T-helper 2 cell treated with Interferon-gamma antibody and Interleukin-4, amounts not matched to agents 100 ng/mL and 5 ng/mL, for 36 hours (primary cell): ENCODE results near the gene AK5. TPM values are rescaled to one million over a fixed set of nuclear protein-coding genes. Genes with fewer than 3 reads are reported as not detected.

Experiments
- intact Hi-C: fragments of 100-400 bp; cut with micrococcal nuclease; formaldehyde crosslinking; loops from one replicate; pipeline ENCODE4 v1.15.1; 2023
- total RNA-seq: library from RNA; stranded (reverse); gene quantifications from 2 replicates; pipeline ENCODE4 v1.2.3, GENCODE V29; 2022

AK5 gene
- total RNA-seq, 1 donor from 2014 or later = 1.7 TPM

- intact Hi-C loops = loop anchor here (5.0 to 10.0 kb wide), 2 partner anchors 251 to 544 kb away; partner anchors contain the start of genes FUBP1 and ZZZ3
Observed at GRCh38 chr1:77430966-77431690, 149.3 kb downstream of the AK5 start.

- intact Hi-C loops = loop anchor here (5.0 to 10.0 kb wide), 2 partner anchors 248 to 541 kb away; partner anchors contain the start of genes FUBP1 and ZZZ3
Observed at GRCh38 chr1:77433934-77434333, 152.1 kb downstream of the AK5 start.

GRCh38 chr1:77434967-77435366 is 153.1 kb downstream of the AK5 start:
- intact Hi-C loops = loop anchor here (5.0 to 10.0 kb wide), 2 partner anchors 247 to 540 kb away; partner anchors contain the start of genes FUBP1 and ZZZ3

GRCh38 chr1:77438236-77438913 is 156.6 kb downstream of the AK5 start:
- intact Hi-C loops = loop anchor here (10.0 kb wide), 1 partner anchor 536 kb away; the partner anchor contains the start of gene FUBP1

GRCh38 chr1:77446841-77447555 is 165.2 kb downstream of the AK5 start:
- intact Hi-C loops = no loop called here

GRCh38 chr1:77447669-77448068 is 165.8 kb downstream of the AK5 start:
- intact Hi-C loops = no loop called here

- intact Hi-C loops = no loop called here
Observed at GRCh38 chr1:77459881-77460280, 178.1 kb downstream of the AK5 start.

- intact Hi-C loops = no loop called here
Observed at GRCh38 chr1:77461691-77462090, 179.9 kb downstream of the AK5 start.

- intact Hi-C loops = no loop called here
Observed at GRCh38 chr1:77463216-77463615, 181.4 kb downstream of the AK5 start.

GRCh38 chr1:77465139-77465538 is 183.3 kb downstream of the AK5 start:
- intact Hi-C loops = no loop called here

- intact Hi-C loops = no loop called here
Observed at GRCh38 chr1:77465922-77466321, 184.1 kb downstream of the AK5 start.

GRCh38 chr1:77467021-77467595 is 185.3 kb downstream of the AK5 start:
- intact Hi-C loops = no loop called here

GRCh38 chr1:77467741-77468140 is 185.9 kb downstream of the AK5 start:
- intact Hi-C loops = no loop called here

GRCh38 chr1:77468257-77468948 is 186.6 kb downstream of the AK5 start:
- intact Hi-C loops = no loop called here

GRCh38 chr1:77468949-77469710 is 187.3 kb downstream of the AK5 start:
- intact Hi-C loops = no loop called here

- intact Hi-C loops = no loop called here
Observed at GRCh38 chr1:77471691-77472090, 189.9 kb downstream of the AK5 start.

GRCh38 chr1:77473690-77474089 is 191.9 kb downstream of the AK5 start:
- intact Hi-C loops = no loop called here

GRCh38 chr1:77475641-77476040 is 193.8 kb downstream of the AK5 start:
- intact Hi-C loops = no loop called here

GRCh38 chr1:77476475-77476874 is 194.7 kb downstream of the AK5 start:
- intact Hi-C loops = no loop called here

GRCh38 chr1:77484334-77484733 is 202.5 kb downstream of the AK5 start:
- intact Hi-C loops = no loop called here
